CD14-positive monocyte (primary cell): ENCODE measurements around the gene TXNDC11. TPM values are rescaled to one million over a fixed set of nuclear protein-coding genes. Genes with fewer than 3 reads are reported as not detected.
A peak's percentile ranks its signal among the peaks of the same experiment; 100 is the strongest.

Experiments
- DNase-seq, 3 donors: peaks; one replicate each; pipeline ENCODE4 v3.0.0-alpha.2; 2011 to 2022
- H2AFZ ChIP-seq: 2 replicates; pipeline ENCODE4 v1.6.0; 2012; ENCODE audit warnings: mild to moderate bottlenecking, low read depth, low read length, inconsistent platforms; ENCODE audit not compliant: insufficient read depth, poor library complexity, severe bottlenecking
- H3K27ac ChIP-seq, 2 donors: 1 replicate in 1 of 2; 2 replicates in 1 of 2; pipeline ENCODE4 v1.5.1; 2012 to 2013; ENCODE audit warnings: low read length in 2 of 2, control low read depth in 1 of 2, inconsistent platforms in 1 of 2, low read depth in 1 of 2, mild to moderate bottlenecking in 1 of 2
- H3K27me3 ChIP-seq, 2 donors: one replicate each; pipeline versions ENCODE4 v1.6.0 to v1.6.1; 2011 to 2013; ENCODE audit warnings: low read length in 2 of 2; ENCODE audit not compliant: control insufficient read depth in 2 of 2, insufficient read depth in 2 of 2
- H3K36me3 ChIP-seq, 2 donors: replicated peaks in 1 of 2; 1 replicate in 1 of 2; 2 replicates in 1 of 2; pipeline versions ENCODE4 v1.5.1 to v1.6.1; 2012 to 2013; ENCODE audit warnings: low read length in 2 of 2, control low read depth in 1 of 2, inconsistent platforms in 1 of 2, mild to moderate bottlenecking in 1 of 2; ENCODE audit not compliant: insufficient read depth in 2 of 2, control insufficient read depth in 1 of 2
- H3K4me1 ChIP-seq, 2 donors: 1 replicate in 1 of 2; 2 replicates in 1 of 2; pipeline versions ENCODE4 v1.5.1 to v1.6.1; 2012 to 2013; ENCODE audit warnings: low read length in 2 of 2, control low read depth in 1 of 2, inconsistent platforms in 1 of 2, mild to moderate bottlenecking in 1 of 2, moderate library complexity in 1 of 2; ENCODE audit not compliant: insufficient read depth in 2 of 2, control insufficient read depth in 1 of 2
- H3K4me2 ChIP-seq: replicated peaks from 2 replicates; pipeline ENCODE3; 2012; ENCODE audit warnings: low read length, moderate library complexity, mild to moderate bottlenecking; ENCODE audit not compliant: poor library complexity, severe bottlenecking; ENCODE audit errors: extremely low read depth
- H3K4me3 ChIP-seq, 3 experiments: fragments of 200-600 bp in 1 of 3; sonication (generic) in 1 of 3; replicated peaks in 1 of 3; 1 replicate in 2 of 3; 2 replicates in 1 of 3; pipeline ENCODE4 v1.5.1; 2011 to 2013; ENCODE audit warnings: low read length in 3 of 3, mild to moderate bottlenecking in 3 of 3, control low read depth in 2 of 3, low read depth in 2 of 3, inconsistent platforms in 1 of 3, moderate library complexity in 1 of 3
- H3K79me2 ChIP-seq: 2 replicates; pipeline ENCODE4 v1.6.0; 2012; ENCODE audit warnings: mild to moderate bottlenecking, control low read depth, inconsistent platforms, low read length, moderate library complexity; ENCODE audit not compliant: insufficient read depth
- H3K9ac ChIP-seq: 2 replicates; pipeline ENCODE4 v1.6.0; 2017; ENCODE audit warnings: low read length, mild to moderate bottlenecking; ENCODE audit not compliant: insufficient read depth, poor library complexity, severe bottlenecking
- H3K9me3 ChIP-seq, 2 donors: replicated peaks in 1 of 2; 1 replicate in 1 of 2; 2 replicates in 1 of 2; pipeline versions ENCODE4 v1.5.1 to v1.6.1; 2012 to 2013; ENCODE audit warnings: low read length in 2 of 2, control low read depth in 1 of 2; ENCODE audit not compliant: control insufficient read depth in 1 of 2, insufficient read depth in 1 of 2
- H4K20me1 ChIP-seq: 2 replicates; pipeline ENCODE4 v1.6.0; 2012; ENCODE audit warnings: mild to moderate bottlenecking, low read length, control low read depth, moderate library complexity; ENCODE audit not compliant: insufficient read depth
- H3K27ac Mint-ChIP-seq, 7 donors: one replicate each; pipeline ENCODE4 v1.8.0; 2020; ENCODE audit warnings: mild to moderate bottlenecking in 7 of 7, mixed read lengths in 7 of 7, moderate library complexity in 6 of 7, inconsistent platforms in 2 of 7
- H3K27me3 Mint-ChIP-seq, 3 donors: one replicate each; pipeline ENCODE4 v1.8.0; 2021 to 2022; ENCODE audit warnings: low read depth in 3 of 3, mild to moderate bottlenecking in 3 of 3, mixed read lengths in 3 of 3, moderate library complexity in 3 of 3, inconsistent platforms in 1 of 3
- H3K36me3 Mint-ChIP-seq, 2 donors: one replicate each; pipeline ENCODE4 v1.8.0; 2020; ENCODE audit warnings: mixed read lengths in 2 of 2, inconsistent platforms in 1 of 2, mild to moderate bottlenecking in 1 of 2
- H3K4me1 Mint-ChIP-seq: one replicate; pipeline ENCODE4 v1.8.0; 2020; ENCODE audit warnings: mild to moderate bottlenecking, mixed read lengths
- H3K4me3 Mint-ChIP-seq, 2 donors: one replicate each; pipeline ENCODE4 v1.8.0; 2020; ENCODE audit warnings: mild to moderate bottlenecking in 2 of 2, mixed read lengths in 2 of 2, moderate library complexity in 1 of 2
- H3K9me3 Mint-ChIP-seq, 7 donors: one replicate each; pipeline ENCODE4 v1.8.0; 2020 to 2022; ENCODE audit warnings: mixed read lengths in 7 of 7, mild to moderate bottlenecking in 6 of 7, moderate library complexity in 6 of 7, inconsistent platforms in 2 of 7
- WGBS: methylation state at CpG from one replicate; pipeline ENCODE4 v1.1.5; 2013; ENCODE audit warnings: missing lambda C conversion rate; ENCODE audit not compliant: insufficient coverage; 5-methylcytosine and 5-hydroxymethylcytosine counted together
- intact Hi-C, 2 donors: fragments of 100-400 bp; cut with micrococcal nuclease; formaldehyde crosslinking; loops; one replicate each; pipeline versions ENCODE4 v1.15.0 to v1.15.1; 2023
- polyA plus RNA-seq, 3 donors: library from polyadenylated mRNA; depleted of rRNA in 1 of 3; unstranded in 2 of 3; stranded (reverse) in 1 of 3; fragments of 300-500 nt in 2 of 3; fragments of >200 nt in 1 of 3; fragmentation: Illumina TruSeq in 2 of 3; gene quantifications; 1 replicate in 2 of 3; 2 replicates in 1 of 3; pipeline ENCODE4 v1.2.3, GENCODE V29; 2012 to 2021
- TF ChIP-seq, protein P1 (sequence below): fragments of 200-600 bp; IDR thresholded peaks from one replicate; pipeline ENCODE4 v1.8.0; 2022; ENCODE audit warnings: antibody characterized with exemption, mild to moderate bottlenecking

Gene TXNDC11
- polyA plus RNA-seq, 3 donors = 32.9 to 60.0 (median 40.6) TPM

GRCh38 chr16:11667221-11667823 is 75.3 kb downstream of the TXNDC11 start:
- Histone ChIP-seq H2AFZ (no peak overlapping the region), H4K20me1 (peaks cover 35% of the 10 kb centered on the region), H3K4me3 (peak overlapping the region in 1 of 3 experiments; percentile 63), H3K27ac (peak overlapping the region in 1 of 2 donors; percentile 67), H3K9me3 (no peaks in the 10 kb centered on the region), H3K79me2 (peaks cover 36% of the 10 kb centered on the region), H3K9ac (no peak overlapping the region), H3K36me3 (no peaks in the 10 kb centered on the region), H3K4me1 (peaks cover 32 to 38% of the 10 kb centered on the region in 2 donors), H3K4me2 (peak overlapping the region; percentile 71), H3K27me3 (no peaks in the 10 kb centered on the region)
- intact Hi-C loops = loop anchor here in 1 of 2 donors (5.0 kb wide), 1 partner anchor 35 kb away; no protein-coding TSS in a partner anchor
- peaks cover 0 to 4% (median 0%) of the 10 kb centered on the region in 7 donors for H3K9me3 Mint-ChIP-seq
- peaks cover 17 to 18% of the 10 kb centered on the region in 2 donors for H3K36me3 Mint-ChIP-seq
- peak overlapping the region in 5 of 7 donors; percentile 53 to 78 (median 70) for H3K27ac Mint-ChIP-seq
- H3K4me1 Mint-ChIP-seq = peaks cover 46% of the 10 kb centered on the region
- 88% methylated on average over 4 of the region's 11 CpGs for WGBS
- peaks cover 14 to 23% (median 18%) of the 10 kb centered on the region in 3 donors for H3K27me3 Mint-ChIP-seq
- H3K4me3 Mint-ChIP-seq = peak overlapping the region; percentile 51 to 59
- TF ChIP-seq, protein P1, sequence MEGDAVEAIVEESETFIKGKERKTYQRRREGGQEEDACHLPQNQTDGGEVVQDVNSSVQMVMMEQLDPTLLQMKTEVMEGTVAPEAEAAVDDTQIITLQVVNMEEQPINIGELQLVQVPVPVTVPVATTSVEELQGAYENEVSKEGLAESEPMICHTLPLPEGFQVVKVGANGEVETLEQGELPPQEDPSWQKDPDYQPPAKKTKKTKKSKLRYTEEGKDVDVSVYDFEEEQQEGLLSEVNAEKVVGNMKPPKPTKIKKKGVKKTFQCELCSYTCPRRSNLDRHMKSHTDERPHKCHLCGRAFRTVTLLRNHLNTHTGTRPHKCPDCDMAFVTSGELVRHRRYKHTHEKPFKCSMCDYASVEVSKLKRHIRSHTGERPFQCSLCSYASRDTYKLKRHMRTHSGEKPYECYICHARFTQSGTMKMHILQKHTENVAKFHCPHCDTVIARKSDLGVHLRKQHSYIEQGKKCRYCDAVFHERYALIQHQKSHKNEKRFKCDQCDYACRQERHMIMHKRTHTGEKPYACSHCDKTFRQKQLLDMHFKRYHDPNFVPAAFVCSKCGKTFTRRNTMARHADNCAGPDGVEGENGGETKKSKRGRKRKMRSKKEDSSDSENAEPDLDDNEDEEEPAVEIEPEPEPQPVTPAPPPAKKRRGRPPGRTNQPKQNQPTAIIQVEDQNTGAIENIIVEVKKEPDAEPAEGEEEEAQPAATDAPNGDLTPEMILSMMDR = no peak
- DNase-seq = no peak

DNA sequence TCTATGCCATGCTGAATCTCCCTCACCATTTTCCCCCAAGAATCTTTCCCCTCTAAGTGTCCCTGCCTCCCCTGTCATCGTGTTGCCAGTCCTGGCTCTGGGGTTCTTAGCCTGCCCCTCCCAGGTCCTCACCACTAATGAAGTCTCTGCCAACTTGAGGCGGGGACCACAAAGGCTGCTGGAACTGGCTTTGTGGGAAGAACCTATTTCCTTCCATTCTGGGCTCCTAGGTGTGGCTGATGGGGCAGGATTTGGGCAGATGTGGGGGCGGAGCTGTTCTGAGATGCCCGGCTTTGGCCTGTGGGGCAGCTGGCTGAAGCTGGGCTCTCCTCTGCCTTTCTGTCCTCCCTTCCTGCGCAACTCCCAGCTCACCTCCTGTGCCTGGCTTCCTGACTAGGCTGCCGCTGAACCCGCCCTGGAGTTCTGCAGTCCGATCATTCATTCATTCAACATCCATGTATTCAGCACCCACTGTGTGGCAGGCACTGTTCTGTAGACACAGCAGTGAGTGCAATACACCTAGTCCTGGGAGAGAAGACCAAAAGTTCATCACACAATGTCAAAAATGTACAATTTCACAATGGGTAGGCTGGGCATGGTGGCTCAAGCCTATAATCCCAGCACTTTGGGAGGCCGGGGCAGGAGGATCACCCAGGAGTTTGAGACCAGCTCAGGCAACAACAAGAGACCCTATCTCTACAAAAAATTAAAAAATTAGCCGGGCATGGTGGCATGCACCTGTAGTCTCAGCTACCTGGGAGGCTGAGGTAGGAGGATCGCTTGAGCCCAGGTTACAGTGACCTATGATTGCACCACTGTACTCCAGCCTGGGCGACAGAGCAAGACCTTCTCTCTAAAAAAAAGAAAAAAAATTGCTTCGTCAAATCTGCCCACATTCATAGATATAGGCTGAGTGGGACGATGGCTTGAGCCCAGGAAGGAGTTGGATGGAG is 76.3 kb downstream of the TXNDC11 start:
- Histone ChIP-seq H3K4me2 (no peak overlapping the region), H3K4me3 (no peak overlapping the region), H3K9ac (no peak overlapping the region), H3K27me3 (no peaks in the 10 kb centered on the region), H3K27ac (no peak overlapping the region), H4K20me1 (peaks cover 26% of the 10 kb centered on the region), H3K4me1 (peaks cover 22 to 28% of the 10 kb centered on the region in 2 donors), H2AFZ (no peak overlapping the region), H3K79me2 (peaks cover 26% of the 10 kb centered on the region), H3K9me3 (no peaks in the 10 kb centered on the region), H3K36me3 (no peaks in the 10 kb centered on the region)
- Mint-ChIP-seq H3K27me3 (peaks cover 14 to 23% (median 18%) of the 10 kb centered on the region in 3 donors), H3K27ac (peak overlapping the region in 2 of 7 donors; percentile 38 to 70), H3K36me3 (peaks cover 10 to 11% of the 10 kb centered on the region in 2 donors), H3K9me3 (peaks cover 0 to 4% (median 0%) of the 10 kb centered on the region in 7 donors), H3K4me3 (peak overlapping the region; percentile 25 to 42), H3K4me1 (peaks cover 37% of the 10 kb centered on the region)
- DNase-seq = no peak
- TF ChIP-seq, protein P1 = no peak
- WGBS = 36% methylated on average over 5 of the region's 14 CpGs
- intact Hi-C loops = loop anchor here in 1 of 2 donors (5.0 kb wide), 1 partner anchor 36 kb away; no protein-coding TSS in a partner anchor
